Stimulated activated naive CD8-positive, alpha-beta T cell treated with anti-CD3 and anti-CD28 coated beads, Interleukin-15, Interleukin-2, amounts not matched to agents 100 U/mL and 50 U/mL, for 24 hours (primary cell): ENCODE measurements around the gene MYLK.

Source experiments
- ATAC-seq: fragments of 150-1000 bp; cut with Tn5 transposase; one replicate; pipeline ENCODE4 v1.10.0; 2021
- DNase-seq: peaks from one replicate; pipeline ENCODE4 v3.0.0; 2021

The MYLK gene

DNA sequence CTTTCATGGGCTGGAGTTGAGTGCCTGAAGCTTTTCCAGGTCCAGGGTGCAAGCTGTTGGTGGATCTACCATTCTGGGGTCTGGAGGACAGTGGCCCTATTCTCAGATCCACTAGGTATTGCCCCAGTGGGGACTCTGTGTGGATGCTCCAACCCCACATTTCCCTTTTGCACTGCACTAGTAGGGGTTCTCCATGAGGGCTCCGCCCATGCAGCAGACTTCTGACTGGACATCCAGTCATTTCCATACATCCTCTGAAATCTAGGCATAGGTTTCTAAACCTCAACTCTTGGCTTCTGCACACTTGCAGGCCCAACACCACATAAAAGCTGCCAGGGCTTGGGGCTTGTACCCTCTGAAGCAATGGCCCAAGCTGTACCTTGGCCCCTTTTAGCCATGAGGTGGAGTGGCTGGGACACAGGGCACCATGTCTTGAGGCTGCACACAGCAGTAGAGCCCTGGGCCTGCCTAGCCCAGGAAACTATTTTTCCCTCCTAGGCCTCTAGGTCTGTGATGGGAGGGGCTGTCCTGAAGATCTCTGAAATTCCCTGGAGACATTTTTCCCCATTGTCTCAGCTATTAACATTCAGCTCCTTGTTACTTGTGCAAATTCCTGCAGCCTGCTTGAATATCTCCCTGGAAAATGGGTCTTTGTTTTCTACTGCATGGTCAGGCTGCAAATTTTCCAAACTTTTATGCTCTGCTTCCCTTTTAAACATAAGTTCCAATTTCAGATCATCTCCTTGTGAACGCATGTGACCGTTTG is 293.3 kb downstream of the MYLK start:
- ATAC-seq = no peak

DNA sequence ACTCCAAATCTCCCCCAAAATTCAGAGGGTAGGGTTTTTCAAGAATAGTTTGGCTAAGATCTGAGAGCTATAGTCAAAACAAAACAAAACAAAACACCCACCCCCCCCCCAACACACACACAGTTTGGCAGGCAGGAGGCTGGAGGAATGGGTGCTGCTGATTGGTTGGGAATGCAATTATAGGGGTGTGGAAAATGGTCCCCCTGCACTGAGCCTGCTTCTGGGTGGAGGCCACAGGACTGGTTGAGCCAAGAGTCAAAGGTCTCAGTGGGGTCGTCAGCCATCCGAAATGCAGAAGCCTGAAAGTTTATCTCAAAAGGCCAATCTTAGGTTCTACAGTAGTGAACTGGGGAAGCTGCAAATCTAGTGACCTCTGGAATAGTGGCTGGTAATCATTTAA is 296.7 kb downstream of the MYLK start:
- no peak for ATAC-seq
- no peak for DNase-seq

More for the DNA sequence above, 293.3 kb downstream of the MYLK start:
- DNase-seq = no peak

DNA sequence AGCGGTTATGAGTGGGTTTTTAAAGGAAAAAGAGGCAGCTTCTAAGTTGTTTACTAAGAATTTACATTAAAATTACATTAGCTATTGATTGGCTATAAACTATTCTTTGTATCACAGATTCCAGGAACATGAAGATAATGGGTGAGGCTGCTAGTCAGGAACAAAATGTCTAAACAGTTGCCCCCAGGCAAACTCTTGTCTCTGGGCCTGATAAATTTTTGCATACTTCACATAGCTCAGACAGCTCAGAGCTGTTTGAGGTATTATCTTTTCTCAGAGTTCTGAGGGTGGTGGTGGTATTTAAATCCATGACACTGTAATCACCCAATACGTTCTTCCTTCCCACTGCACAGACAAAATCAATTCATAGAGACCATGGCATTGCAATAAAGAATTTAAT is 297.2 kb downstream of the MYLK start:
- ATAC-seq (no peak), DNase-seq (no peak)

DNA sequence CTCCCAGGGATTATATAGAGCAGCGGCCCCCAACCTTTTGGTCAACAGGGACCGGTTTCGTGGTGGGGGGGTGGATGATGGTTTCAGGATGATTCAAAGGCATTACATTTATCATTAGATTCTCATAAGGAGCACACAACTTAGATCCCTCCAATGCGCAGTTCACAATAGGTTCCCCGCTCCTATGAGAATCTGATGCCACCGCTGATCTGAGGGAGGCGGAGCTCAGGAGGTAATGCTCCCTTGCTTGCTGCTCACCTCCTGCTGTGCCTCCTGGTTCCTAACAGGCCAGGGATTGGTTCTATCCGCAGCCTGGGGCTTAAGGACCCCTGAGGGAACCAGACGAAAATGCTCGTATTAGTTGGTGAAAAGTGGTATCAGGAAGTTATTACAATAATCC is 298.0 kb downstream of the MYLK start:
- DNase-seq = peak; percentile 53
- ATAC-seq = peak; percentile 15

DNA sequence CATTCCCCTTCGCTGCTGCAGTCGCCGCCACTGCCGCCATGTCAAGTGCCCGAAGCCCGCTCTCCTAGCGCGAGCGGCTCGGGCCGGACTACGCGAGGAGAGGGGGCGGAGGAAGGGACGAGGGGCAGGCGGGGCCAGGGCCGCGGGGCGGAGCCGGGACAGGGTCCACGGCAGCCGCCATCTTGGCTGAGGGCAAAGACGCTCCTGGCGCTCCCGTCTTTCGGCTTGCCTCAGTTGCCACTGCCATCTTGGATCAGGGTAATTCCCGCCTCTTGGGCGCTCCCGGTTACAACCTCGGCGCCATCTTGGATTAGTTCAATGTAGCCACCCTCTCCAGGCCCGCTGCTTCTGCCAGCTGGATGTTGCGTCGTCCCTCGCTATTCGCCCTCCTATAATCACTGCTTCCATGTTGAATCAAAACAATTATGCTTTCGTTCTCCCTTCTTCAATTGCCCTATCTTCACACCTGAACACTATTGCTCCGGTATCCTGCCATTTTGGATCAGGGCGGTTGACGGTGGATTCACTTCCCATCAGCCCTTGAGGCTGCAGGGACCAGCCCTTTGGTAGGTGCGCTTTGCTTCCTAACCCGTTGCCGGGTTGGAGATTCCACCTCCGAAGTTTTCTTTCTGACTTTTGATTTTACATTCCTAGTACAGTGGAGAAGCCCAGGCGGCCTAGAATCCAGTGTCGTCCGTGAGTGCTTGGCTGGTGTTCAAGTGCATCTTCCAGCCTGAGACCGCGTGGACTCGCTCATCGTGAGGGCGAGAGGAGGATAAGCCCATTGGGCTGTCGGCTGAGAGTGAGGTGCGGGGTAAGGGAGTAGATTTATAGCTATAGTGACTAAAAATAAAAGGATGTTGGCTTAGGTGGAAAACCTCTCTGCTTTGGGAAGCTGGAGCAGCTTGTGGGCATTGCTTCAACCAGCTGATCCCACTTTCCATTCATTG is 298.9 kb downstream of the MYLK start, which contains the start of gene HACD2:
HACD2 (minus strand) TSS at position 66 of the 950 bp plus-strand sequence; CDS start at position 40, 26 bp downstream.
- ATAC-seq = peak; percentile 97
- peak; percentile 96 for DNase-seq

DNA sequence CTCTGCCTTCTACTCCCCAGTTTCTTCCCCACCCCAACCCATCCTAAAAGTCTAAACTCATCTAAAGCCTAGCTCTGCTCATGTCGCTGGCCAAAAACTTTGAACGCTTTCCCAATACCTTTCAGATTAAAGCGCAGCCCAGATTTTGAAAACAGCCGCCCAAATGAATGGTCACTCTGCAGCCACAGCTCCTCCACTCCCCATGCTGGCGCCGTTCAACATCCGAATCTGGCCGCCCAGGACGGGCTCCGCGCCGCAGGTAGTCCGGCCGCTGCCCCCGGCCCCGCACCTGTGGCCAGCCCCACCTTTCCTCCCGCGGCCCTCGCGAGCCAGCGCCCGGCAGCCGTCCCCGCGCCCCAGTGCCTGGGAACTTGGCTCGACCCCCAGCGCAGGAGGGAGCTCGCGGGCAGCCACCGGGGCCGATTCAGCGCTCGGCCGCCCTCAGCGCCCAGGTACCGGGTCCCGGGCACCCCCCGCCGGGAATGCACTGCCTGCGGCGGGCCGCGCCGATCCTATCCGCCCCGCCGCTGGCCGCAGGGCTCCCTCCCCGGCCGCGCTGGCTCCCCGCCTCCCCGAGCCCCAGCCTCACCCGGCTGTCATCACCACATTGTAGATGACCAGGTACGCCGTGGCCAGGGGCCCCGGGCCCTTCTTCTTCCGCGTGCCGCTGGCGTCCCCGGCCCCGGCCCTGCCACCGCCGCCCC is 299.7 kb downstream of the MYLK start:
- DNase-seq = peak; percentile 60

DNA sequence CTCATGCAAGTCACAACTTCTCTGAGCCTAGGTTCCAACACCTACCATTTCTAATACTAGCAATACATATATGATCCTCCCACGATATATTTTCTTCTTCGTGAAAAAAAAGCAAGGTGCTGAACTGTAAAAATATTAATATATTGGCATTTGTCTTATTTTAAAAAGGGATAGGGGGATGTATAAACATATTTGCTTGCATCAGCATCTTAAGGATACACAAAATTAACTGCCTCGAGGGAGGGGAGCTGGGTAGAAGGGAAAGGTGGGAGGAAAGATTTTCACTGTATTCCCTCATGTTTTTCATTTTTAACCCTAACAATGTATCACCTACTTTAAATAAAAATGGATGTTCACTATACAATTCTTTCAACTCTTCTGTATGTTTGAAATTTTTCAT is 300.6 kb downstream of the MYLK start:
- ATAC-seq (no peak), DNase-seq (no peak)

More for the DNA sequence above, 299.7 kb downstream of the MYLK start:
- ATAC-seq = peak; percentile 21

DNA sequence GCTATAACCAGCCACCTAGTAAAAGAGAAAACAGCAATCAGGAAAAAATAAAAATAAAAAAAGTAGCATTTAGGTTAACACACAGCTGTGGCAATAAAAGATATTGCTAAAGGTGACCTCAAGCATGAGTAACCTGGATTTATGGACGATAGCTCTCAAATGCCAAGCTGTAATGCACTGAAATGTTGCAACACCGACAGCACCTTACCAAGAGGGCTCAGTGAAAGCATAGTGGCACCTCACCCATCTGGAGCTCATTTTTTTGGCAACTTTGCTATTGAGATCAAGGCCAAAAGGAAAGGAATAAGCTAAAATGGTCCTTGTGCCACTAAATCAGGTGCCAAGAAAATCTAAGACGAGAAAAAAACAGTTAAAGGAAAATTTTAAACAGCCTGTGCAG is 301.8 kb downstream of the MYLK start:
- ATAC-seq (no peak), DNase-seq (no peak)

DNA sequence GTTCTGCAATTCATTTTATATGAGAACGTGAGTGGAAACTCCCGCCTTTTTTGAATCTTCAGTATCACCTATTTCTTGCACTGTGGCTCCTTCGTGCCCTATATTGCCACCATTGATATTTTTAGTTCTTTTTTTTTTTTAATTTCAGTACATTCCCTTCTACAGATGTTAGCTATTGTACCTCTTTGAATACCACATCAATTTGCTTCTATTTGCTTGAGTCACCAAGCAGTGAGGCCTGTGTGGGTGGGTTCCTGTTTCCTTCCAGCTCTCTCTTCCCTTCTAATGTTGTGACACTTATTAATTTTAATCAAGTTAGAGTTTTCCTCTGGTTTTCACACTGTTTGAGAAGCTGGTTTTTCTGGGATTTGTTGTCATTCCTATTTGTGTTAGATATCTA is 308.0 kb downstream of the MYLK start:
- DNase-seq (peak; percentile 31), ATAC-seq (peak; percentile 75)

DNA sequence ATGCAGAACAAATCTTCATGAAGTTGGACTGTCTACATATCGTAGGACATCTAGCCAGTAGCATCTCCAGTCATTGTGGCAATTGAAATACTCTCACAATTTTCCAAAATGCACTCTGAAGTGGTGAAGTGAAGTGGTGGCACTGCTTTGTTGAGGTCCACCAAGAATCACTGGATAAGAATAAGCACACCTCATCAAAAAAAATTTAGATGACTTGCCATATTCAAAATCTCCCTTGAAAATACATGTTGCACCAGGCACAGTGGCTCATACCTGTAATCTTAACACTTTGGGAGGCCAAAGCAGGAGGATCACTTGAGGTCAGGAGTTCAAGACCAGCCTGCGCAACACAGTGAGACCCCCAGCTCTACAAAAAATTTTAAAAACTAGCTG is 312.2 kb downstream of the MYLK start:
- no peak for ATAC-seq

DNA sequence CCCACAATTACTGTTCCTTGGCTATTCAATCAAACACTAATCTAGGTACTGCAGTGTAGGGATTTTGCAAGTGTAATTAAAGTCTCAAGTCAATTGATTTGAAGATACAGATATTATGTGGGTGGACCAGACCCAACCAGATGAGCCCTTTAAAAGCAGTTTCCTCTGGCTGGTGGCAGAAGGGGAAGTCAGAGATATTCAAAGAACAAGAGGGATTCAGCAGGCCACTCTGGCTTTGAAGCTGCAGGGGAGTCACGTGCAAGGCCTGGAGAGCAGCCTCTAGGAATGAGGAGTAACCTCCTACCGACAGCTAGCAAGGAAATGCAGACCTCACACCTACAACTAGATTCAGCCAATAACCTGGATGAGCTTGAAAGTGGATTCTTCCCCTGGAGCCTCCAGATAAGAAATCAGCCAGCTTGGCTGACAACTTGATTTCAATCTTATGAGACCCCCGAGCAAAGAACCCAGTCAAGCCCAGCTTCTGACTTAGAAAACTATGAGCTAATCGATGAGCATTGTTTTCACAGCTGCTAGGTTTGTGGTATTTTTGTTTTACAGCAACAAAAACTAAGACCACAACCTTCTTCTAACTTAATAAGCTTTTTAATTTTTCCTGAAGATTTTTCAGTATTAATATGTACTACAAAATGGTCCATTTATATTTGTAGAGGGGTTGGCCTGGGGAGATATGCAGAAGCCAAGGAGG is 312.7 kb downstream of the MYLK start:
- no peak for ATAC-seq
- DNase-seq = no peak

More for the DNA sequence above, 312.2 kb downstream of the MYLK start:
- no peak for DNase-seq

DNA sequence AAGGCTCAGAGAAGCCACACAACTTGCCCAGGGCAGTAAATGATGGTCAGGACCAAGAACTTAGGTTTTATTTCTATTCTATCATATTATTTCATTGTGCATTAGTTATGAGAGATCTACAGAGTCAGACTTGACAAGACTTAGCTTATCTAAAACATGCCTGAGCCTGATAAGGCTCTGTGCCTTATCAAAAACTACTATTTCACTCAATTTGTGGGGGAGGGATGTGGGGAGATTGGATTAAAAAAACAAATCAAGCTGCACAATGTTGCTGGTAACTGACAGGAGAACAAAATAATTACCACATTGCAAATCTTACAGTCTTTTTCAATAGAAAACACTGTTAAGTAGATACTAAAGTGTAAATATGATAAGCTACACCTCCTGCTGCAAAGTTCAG is 315.3 kb downstream of the MYLK start:
- no peak for ATAC-seq
- no peak for DNase-seq

DNA sequence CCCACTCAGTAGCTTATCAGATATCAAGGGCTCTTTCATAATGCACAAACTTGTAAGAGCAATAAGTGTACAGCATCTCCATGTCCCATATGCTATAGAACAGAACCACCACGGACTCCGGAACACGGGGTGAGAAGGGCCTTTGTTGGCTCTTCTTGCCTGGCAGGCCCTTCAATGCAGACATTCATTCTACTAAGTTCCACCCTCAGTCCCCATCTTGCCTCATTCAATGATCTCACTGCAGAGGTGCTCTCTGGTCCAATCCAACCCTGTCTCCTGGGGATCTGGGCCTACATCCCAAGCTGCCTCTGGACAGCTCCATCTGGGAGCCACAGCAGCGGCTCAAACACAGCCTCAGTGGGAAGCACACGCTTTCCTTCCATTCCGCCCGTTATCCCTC is 316.1 kb downstream of the MYLK start:
- DNase-seq (no peak), ATAC-seq (no peak)

DNA sequence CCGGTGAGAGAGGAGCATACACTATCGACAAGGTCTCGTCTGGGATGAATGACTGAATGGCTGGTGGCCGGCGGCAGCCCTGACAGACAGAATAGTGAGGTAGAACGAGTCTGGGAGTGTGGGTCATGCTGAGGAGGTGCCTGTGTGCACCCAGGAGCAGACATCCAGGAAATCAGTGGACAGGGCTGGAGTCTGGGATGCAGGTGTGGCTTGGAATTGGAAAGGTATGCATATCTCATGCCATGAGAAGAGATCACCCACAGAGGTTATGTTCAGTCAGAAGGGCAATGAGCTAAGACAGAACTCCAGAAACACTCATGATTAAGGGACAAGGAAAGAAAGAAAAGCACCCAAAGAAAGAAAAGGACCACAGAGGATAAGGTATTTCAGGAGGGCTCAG is 320.1 kb downstream of the MYLK start:
- no peak for DNase-seq
- no peak for ATAC-seq

DNA sequence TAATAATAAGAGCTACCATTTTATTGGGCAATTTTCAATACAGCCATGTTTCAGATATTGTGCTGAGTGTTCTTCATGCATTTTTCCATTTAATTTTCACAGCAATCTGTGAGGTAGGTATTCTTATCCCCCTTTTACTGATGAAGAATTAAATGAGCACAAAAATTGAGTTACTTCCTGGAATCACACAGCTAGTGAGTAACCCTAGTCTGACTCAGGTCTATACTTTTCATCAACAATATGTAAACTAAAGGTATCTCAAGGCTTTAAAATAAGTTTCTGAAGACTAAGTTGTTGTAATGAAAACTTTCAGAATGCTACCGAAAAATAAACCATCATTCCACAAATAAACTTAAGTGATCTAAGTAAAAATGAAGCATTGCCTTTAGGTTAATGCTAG is 321.6 kb downstream of the MYLK start:
- no peak for ATAC-seq
- no peak for DNase-seq

DNA sequence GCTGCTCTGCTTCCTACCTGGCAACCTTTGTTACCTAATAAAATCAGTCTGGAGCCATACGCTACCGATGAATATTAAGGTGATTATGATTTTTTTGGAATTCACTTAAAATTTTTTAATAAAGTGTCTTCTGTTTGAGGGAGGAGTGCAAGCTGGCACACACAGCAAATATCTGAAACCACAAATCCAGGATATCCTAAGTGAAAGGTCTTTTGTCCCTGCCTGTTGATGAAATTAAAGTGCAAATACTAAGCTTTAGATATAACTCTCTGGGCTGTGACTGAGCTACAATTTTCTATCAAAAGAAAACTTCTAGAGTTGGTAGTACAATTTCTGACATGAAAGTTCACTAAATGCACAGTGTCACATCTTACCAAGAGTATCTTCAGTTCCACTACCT is 322.9 kb downstream of the MYLK start:
- DNase-seq (no peak), ATAC-seq (no peak)
